Epithelial cell of prostate (primary cell): ENCODE data around the gene SYT12.
A peak's percentile ranks its signal among the peaks of the same experiment; 100 is the strongest.

Experiments
- DNase-seq: peaks from one replicate; pipeline ENCODE4 v3.0.0-alpha.2; 2011; ENCODE audit warnings: low read depth, low spot score
- H3K27ac ChIP-seq: fragments of 450-650 bp; 2 replicates; pipeline ENCODE4 v1.5.1; 2017; ENCODE audit warnings: mild to moderate bottlenecking

The SYT12 gene

DNA sequence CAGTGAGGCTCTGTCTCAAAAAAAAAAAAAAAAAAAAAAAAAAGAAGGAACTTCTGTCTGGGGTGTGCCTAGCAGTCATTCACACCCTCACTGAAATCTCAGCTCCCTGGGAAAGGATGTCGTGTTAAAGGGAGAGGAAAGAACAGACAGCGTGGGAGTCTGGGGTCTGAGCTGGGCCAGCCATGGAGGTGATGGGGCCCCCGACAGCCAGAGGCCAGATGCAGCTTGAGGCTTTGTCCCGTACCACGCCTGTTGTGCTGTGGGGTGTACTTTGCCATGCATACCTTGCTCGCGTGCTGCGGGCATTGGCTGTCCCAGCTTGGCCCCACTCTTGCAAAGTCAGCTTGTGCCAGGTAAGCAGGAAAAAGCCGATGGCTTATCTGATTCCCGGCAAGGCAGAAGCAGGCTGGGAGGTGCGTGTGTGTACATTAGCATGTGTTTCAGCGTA lies 4.6 kb downstream of the SYT12 start:
- DNase-seq = no peak
- H3K27ac ChIP-seq = no peak overlapping the region

DNA sequence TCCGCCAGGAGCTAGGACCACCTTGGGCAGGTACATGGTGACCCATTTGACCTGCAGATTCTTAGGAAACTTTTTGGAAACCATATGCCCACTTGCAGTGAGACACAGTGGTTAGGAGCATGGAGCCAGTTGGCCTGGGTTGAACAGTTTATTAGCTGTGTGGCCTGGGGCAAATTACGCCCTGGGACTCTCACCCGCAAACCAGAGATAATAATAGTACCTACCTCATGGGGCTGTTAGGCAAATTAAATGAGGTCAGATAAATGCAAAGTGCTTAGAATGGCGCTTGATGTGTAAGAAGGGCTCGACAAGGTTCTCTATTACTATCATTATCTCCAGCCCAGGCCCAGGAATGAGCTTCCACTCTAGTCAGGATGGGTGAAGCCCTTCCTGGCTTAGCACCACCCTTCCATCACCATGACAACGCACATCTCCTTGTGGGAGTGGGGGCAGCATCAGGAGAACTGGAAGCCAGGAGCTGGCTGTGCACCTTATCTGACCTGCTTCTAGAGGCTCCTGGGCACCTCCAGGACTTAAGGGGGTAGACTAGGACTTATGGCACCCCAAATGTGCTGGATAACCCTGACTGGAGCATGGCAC lies 5.1 kb downstream of the SYT12 start:
- no peak overlapping the region for H3K27ac ChIP-seq
- DNase-seq = no peak

DNA sequence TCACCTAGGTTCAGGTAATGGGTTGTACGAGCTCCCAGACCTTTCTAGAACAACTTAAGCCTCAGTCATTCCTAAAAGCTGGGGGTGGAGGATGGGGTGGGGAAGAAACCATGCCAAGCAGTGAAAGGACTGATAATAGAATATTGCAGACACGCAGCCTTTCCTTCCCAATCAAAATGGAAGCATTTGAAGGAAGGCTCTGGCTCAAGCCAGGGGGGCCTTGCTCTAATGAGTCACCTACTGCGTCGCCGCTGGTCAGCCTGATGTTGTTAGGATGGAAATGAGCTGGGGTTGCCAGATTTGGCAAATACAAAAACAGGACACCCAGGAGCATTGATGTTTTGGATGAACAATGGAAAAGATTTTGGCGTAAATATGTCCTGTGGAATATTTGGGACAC lies 6.2 kb downstream of the SYT12 start:
- H3K27ac ChIP-seq = no peak overlapping the region
- DNase-seq = no peak

DNA sequence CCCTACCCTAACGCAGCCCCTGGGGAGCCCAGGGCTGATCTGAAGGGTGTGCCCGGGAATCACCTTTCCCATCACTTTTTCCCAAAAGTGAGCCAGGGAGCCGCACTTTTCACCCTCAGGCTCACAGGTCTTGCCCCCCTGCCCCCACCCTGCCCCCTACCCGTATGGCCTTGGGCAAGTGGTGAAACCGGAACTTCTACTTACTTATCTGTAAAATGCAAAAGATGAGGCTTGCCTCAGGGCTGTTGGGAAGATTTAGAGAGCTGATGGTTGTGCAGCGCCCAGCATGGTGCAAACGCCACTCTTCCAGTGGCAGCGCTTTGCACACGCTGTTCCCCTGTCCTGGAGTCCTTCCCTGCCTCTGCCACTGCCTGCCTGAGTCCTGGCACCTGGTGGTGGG lies 8.0 kb downstream of the SYT12 start:
- H3K27ac ChIP-seq = no peak overlapping the region
- no peak for DNase-seq

DNA sequence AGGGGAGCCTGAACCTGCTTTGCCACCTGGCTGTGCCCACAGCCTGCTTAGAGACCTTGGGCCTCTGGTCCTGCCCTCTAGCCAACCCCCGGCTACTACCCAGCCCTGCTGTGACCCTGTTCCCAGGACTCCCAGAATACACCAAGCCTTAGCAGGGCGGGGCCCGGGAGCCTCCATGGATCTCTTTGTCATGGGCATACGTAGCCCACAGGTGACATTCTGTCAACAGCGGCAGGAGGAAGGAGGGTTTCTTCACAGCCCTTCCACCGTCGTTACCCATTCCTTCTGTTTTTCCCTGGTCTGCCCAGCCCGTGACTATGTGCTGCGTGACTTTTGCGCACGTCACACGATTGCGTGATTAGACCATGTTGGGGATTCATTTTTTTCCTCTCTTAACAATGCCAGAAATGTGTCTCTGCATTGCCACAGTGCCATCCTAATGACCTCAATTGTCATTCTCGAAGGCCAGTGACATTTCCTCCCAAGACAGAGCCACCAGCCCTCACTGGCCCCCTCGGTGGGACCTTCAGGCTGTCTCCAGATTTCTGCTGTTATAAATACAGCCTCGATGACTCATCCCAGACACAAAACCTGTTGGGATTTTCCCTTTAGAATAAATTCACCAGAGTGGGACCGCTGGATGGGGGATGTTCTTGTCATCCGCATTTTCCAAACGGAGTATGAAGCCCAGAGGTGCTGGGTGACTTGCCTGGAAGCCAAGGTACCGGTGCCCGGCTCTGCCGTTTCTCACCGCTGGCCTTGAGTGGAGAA lies 9.0 kb downstream of the SYT12 start:
- no peak for DNase-seq

DNA sequence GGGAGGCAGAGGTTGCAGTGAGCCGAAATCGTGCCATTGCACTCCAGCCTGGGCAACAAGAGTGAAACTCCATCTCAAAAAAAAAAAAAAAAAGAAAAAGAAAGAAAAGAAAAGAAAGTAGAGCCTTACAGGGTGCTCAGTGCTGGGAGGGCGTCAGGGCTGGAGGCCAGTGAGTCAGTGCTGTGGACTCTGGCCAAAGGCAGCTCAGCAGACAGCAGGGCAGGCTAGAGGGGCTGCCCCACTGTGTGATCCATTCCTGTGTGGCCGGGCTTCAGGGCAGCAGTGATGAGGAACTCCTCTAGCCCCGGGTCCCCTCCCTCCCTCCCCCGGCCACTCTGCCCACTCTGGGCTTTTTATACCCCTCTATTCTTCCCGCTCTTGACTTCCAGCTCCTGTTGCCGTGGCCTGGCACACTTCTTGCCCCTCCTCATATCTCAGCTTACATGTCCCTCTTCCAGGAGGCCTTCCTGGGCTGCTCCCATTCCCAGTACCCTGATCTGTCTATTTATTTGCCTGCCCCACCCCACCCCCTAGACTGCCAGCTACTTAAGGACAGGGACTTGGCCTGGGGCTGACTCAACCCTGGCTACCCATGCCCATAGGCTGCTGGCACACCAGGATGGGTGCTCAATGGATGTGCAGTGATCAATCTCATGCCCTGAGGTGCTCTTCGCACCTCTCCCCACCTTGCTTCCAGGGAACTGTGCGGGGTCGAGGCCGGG lies 10.1 kb downstream of the SYT12 start:
- H3K27ac ChIP-seq = no peak overlapping the region
- DNase-seq = no peak

More for the DNA sequence above, 9.0 kb downstream of the SYT12 start:
- H3K27ac ChIP-seq = no peak overlapping the region

DNA sequence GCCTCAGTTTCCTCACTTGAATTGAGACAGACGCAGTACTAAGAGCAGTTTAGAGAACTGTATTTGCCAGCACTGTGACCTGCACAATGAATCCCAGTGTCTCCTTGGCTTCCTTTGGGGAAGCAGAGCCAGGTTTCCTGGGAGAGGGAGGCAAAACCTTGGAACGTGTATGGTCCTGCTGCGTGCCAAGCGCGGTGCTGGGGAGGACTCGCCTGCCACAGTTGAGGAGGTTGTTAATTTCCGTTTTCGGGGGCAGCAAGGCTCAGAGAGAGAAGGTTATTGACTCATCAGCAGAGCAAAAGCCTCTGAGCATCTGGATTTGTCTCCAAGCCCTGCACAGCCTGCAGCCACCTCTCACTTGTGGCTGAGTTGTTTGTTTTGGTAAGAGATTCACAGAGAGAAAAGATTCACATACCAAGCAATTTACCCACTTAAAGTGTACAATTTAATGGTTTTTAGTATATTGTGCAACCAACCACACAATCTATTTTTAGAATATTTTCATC lies 10.8 kb downstream of the SYT12 start:
- no peak for DNase-seq
- H3K27ac ChIP-seq = no peak overlapping the region

DNA sequence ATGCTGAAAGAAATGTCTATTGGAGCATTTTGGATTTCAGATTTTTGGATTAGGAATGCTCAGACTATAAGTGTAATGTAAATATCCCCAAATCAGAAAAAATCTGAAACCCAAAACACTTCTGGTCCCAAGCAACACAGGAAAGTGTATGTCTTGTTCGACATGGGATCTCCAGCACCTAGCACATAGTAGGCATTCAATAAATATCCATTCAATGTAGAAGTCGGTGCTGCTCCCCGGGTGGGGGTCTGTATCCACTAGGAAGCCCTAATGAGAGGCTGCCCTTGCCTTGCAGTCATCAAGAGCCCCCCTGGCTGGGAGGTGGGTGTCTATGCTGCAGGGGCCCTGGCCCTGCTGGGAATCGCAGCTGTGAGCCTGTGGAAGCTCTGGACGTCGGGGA lies 11.4 kb downstream of the SYT12 start:
- no peak overlapping the region for H3K27ac ChIP-seq
- DNase-seq = no peak

DNA sequence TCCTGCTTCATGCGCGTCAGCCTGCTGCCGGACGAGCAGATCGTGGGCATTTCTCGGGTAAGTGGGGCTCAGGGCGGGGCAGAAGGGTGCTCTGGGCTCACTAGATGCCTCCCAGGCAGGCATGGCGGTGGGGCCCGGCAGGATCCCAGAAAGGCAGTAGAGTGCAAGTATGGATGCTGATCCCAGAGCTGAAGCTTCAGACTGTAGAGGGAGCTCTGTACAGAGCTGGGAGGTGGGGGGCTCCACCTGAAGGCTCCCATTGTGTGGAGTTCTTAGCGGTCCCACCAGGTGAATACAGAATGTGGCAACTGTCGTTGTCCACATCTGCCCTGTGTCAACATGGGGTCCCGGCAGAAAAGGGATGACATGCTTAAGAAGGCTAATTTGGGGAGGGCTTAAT lies 17.2 kb downstream of the SYT12 start:
- no peak overlapping the region for H3K27ac ChIP-seq
- DNase-seq = no peak

DNA sequence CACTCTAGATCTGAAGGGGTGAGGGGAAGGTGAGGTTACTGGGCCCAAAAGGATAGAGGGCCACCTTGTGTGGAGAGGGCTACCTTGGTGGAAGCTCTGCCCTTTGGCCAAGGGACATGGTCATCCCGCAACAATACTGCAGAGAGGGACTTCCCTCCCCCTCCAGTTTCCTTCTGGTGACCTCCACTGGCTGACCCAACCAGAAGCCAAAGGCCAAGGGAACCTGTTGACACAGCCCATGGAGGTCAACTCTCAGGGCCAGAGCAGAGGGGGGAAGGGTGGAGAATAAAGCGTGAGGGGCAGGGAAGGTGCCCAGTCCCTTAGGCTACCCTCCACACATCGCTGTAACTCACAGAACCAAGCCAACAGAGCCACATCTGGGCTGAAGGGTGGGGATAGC lies 18.7 kb downstream of the SYT12 start:
- no peak for DNase-seq
- no peak overlapping the region for H3K27ac ChIP-seq

DNA sequence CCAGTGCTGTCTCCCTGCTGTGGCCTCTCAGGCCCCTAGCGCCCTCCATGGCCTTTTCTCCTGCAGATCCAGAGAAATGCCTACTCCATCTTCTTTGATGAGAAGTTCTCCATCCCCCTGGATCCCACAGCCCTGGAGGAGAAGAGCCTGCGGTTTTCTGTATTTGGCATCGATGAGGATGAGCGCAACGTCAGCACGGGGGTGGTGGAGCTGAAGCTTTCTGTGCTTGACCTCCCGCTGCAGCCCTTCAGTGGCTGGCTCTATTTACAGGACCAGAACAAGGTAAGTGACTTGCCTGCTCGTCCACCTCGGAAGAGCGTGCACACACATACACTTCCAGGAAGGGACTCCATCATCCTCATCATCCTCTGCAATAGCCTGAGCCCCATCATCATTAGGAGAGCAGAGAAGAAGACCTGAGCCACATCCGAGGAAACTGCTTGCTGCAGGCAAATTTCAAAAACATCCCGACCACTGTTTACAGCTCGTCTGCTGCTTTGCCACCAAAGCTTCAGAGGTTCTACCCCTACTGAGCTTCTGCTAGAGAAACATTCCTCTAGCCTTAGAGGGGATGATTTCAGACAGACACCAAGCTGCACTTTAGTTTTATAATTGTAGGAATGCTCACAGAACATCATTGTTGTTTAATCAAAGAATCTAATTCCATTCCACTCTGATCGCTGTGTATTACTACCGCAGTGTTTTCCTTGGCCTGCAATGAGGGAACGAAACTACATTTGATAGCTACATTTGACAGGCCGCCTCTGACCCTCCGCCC lies 20.8 kb downstream of the SYT12 start:
- no peak overlapping the region for H3K27ac ChIP-seq
- no peak for DNase-seq

DNA sequence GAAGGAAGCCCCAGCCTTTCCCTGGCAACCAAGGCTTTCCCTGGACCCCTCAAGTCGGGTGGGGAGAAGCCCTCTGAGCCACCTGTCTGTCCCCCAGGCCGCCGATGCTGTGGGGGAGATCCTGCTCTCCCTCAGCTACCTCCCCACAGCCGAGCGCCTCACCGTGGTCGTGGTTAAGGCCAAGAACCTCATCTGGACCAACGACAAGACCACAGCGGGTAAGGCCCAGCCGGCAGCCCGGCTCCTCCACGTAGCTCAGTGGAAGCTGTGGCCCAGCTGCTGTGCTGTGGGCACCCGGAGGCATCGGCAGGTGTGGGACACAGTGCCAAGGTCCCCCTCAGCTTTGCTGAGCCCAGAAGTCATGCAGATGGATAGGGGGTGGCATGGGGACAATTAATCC lies 21.6 kb downstream of the SYT12 start:
- no peak overlapping the region for H3K27ac ChIP-seq
- DNase-seq = no peak

DNA sequence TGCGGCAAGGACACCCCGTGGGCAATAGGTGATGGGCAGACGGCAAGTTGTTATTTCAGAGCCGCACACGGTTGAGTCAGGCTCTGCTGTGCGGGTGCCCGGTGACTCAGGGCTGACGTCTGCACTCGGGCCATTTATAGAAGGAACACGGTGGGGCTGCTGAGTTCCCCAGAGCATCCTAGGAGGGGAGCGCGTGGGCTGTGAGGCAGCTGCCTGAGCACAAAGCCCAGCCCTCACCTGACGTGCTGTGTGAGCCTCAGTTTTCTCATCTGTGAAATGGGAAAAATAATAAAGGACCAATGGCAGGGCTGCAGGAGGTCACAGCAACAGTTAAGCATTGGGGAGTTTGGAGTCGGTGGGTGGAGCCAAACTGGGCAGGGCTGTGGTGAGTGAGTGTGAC lies 22.4 kb downstream of the SYT12 start:
- no peak overlapping the region for H3K27ac ChIP-seq
- peak; percentile 48 for DNase-seq

DNA sequence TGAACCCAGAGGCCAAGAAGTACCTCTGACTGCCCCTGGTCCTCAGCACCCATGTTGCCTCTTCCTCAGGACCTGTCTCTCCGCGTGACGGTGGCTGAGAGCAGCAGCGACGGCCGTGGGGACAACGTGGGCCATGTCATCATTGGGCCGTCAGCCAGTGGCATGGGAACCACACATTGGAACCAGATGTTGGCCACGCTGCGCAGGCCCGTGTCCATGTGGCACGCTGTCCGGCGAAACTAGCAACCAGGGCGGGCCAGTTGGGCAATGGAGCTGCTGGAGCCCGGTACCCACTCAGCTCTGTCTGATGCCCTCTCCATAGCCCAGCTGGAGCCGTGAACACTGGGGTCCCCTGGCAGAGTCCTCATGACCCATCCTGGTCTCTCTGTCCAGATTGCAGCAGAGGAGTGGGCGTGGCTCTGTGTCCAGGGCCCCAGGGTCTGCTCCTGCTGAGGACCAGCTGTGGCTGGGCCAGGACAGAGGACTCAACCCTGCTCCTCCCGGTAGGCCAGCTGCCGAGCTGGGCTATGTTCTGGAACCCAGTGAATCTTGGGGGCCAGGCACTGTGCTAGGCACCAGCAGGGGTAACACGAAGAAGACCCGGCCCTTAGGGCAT lies 25.7 kb downstream of the SYT12 start:
- no peak for DNase-seq
- no peak overlapping the region for H3K27ac ChIP-seq

DNA sequence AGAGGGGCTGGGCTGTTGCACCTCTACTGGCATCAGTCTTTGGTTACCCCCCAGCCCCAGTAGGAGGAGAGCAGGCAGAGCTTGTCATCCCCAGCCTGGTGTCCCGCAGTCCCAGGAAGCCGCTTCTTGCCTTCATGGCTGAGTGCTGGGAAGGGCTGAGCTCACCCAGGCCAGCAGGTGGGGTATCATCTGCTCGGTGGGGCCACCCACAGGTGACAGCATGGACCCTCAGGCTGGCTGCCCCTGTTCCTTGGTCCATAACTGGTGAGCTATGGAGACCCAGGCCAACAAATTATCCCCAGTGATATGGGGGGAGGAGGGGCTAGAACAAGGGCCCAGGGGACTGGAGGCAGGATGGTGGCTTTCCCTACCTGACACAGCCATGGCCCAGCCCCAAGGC lies 27.2 kb downstream of the SYT12 start:
- no peak for DNase-seq
- H3K27ac ChIP-seq = no peak overlapping the region

DNA sequence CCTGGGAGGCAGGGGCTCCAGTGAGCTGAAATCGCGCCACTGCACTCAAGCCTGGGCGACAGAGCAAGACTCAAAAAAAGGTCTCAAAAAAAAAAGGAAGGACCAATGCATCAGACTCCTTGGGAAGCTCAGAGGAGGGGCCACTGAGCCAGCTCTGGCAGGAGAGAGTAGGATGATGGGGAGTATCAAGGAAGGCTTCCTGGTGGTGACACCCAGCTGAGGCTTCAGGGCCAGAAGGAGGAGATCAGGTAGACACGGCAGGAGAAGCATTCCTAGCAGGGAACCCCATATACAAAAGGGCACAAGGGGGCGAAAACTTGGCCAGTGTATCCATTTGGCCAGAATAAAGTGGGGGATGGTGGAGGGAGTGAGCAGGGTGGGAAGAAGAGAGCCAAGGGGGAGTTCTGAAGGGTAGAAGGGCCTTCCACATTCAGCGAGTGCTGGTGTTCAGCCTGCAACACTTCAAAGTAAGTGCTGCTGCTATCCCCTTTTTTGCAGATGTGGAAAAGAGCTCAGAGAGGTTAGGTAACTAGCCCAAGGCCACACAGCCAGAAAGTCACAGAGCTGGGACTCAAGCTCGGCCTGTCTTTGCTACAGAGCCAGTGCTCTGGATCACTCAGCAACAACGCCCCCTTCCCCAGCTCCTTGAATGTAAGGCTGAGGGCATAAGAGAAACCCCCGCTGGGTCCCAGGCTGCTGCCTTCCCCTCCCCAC lies 28.4 kb downstream of the SYT12 start:
- H3K27ac ChIP-seq = no peak overlapping the region
- DNase-seq = no peak

DNA sequence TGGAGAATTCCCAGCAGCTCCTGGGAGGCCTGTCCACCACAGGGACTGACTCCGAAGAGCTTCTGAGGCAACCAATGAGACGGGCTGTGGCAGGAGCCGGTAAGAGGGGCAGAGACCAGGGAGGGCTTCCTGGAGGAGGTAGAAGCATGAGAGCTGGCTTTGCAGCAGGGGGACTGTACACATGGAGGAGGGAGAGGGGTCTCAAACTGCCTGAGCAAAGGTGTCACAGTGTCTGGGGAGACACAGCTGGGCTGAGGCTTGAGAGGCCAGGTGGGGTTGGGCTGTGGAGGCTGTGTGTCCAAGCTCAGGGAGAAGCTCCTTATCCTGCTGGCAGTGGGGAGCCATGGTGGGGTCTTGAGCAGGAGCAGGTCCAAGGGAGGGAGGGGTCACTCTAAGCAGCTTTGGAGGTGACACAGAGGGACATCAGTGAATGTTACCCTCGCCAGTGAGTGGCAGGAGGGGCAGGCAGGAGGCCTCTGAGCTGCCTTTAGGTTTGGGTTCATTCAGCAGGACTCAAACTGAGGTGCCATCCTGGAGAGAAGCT lies 29.1 kb downstream of the SYT12 start:
- no peak for DNase-seq
- H3K27ac ChIP-seq = no peak overlapping the region

DNA sequence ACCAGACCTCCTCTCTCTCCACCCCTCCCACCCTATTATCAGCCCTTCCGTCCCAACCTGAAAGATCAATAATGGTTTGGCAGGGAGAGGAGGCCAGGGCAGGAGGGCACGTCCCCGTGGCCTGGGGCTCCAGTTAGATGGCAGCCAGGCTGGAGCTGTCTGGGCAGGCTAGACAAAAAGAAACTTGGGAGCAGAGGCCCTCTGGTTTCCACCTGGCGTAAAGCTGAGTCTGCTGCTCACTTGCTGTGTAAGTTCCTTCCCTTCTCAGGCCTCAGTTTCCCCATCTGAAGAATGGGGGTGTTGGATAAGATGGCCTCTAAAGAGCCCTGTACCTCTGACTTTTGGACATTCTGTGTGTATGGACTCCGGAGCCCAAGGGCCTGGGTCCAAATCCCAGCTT lies 30.0 kb downstream of the SYT12 start:
- no peak for DNase-seq
- no peak overlapping the region for H3K27ac ChIP-seq

DNA sequence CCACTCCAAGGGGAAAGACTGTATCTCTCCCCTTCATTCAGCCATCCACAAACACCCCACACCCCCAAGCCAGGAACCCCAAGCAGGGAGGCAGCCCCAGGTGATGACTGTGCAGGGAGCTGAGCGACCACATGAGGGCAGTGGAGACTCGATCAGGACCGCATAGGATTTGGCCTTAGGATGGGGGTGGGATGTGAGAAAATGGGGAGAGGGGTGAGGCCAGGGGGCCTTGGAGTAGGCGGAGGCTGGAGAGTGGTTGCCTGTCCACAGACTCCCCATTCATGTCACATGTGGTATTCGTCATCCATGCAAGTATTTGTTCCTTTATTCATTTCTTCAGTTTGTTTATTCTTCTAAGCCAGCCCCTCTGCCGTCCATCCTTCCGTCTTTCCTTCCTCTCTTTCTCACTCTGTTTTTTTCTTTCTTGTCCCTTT lies 31.0 kb downstream of the SYT12 start:
- DNase-seq = no peak
- peak overlapping the region; percentile 98 for H3K27ac ChIP-seq
